Stimulated activated CD8-positive, alpha-beta memory T cell treated with anti-CD3 and anti-CD28 coated beads, Interleukin-4, amount 100 ng/mL, for 24 hours (primary cell): ENCODE results near the gene GOLGA2.

Source experiments
- DNase-seq: peaks from one replicate; pipeline ENCODE4 v3.0.0-alpha.2; 2020; ENCODE audit warnings: low read depth

Gene GOLGA2

GRCh38 chr9:128254855-128255759, 20.7 kb downstream of the GOLGA2 start:
- peak; percentile 41 for DNase-seq

GRCh38 chr9:128254362-128254761, 21.4 kb downstream of the GOLGA2 start:
- no peak for DNase-seq

- DNase-seq = no peak
Observed at GRCh38 chr9:128253991-128254346, 21.8 kb downstream of the GOLGA2 start.

GRCh38 chr9:128253140-128253990, 22.4 kb downstream of the GOLGA2 start:
- no peak for DNase-seq

GRCh38 chr9:128252317-128253139, 23.3 kb downstream of the GOLGA2 start:
- no peak for DNase-seq

- no peak for DNase-seq
Observed at GRCh38 chr9:128251732-128252100, 24.1 kb downstream of the GOLGA2 start.

GRCh38 chr9:128250839-128251731, 24.7 kb downstream of the GOLGA2 start:
- DNase-seq = no peak

GRCh38 chr9:128249908-128250838, 25.6 kb downstream of the GOLGA2 start:
- peak; percentile 98 for DNase-seq

- DNase-seq = no peak
Observed at GRCh38 chr9:128249558-128249907, 26.3 kb downstream of the GOLGA2 start.

GRCh38 chr9:128247226-128247803, 28.5 kb downstream of the GOLGA2 start:
- no peak for DNase-seq

- no peak for DNase-seq
Observed at GRCh38 chr9:128246471-128246870, 29.3 kb downstream of the GOLGA2 start.

- no peak for DNase-seq
Observed at GRCh38 chr9:128245421-128246151, 30.2 kb downstream of the GOLGA2 start.

GRCh38 chr9:128244837-128245231, 31.0 kb downstream of the GOLGA2 start:
- no peak for DNase-seq

GRCh38 chr9:128244091-128244836, 31.5 kb downstream of the GOLGA2 start:
- DNase-seq = no peak

- DNase-seq = no peak
Observed at GRCh38 chr9:128243215-128244018, 32.4 kb downstream of the GOLGA2 start.

GRCh38 chr9:128242828-128243214, 33.0 kb downstream of the GOLGA2 start:
- DNase-seq = no peak

GRCh38 chr9:128242124-128242523, 33.7 kb downstream of the GOLGA2 start:
- DNase-seq = no peak
